Neural progenitor cell (in vitro differentiated cells): Measurements from ENCODE around the gene PRDM16. TPM values are rescaled to one million over a fixed set of nuclear protein-coding genes. Genes with fewer than 3 reads are reported as not detected.

Experiments used
- DNase-seq: peaks from one replicate; pipeline ENCODE4 v3.0.0-alpha.2; 2016; ENCODE audit warnings: low spot score
- H2AFZ ChIP-seq: fragments of 200-600 bp; sonication (generic); replicated peaks from 2 replicates; pipeline ENCODE4 v1.6.1; 2016; ENCODE audit warnings: antibody characterized with exemption
- H3F3A ChIP-seq: fragments of 200-600 bp; sonication (generic); 2 replicates; pipeline ENCODE4 v1.6.1; 2016; ENCODE audit warnings: antibody characterized with exemption, low read depth
- H3K27ac ChIP-seq: fragments of 200-600 bp; sonication (generic); 2 replicates; pipeline ENCODE4 v1.5.1; 2016; ENCODE audit warnings: mild to moderate bottlenecking
- H3K27me3 ChIP-seq: fragments of 200-600 bp; sonication (generic); 2 replicates; pipeline ENCODE4 v1.6.1; 2016; ENCODE audit warnings: mild to moderate bottlenecking, moderate library complexity
- H3K36me3 ChIP-seq: fragments of 200-600 bp; sonication (generic); 2 replicates; pipeline ENCODE4 v1.5.1; 2016
- H3K4me1 ChIP-seq: fragments of 200-600 bp; sonication (generic); 2 replicates; pipeline ENCODE4 v1.6.1; 2016; ENCODE audit warnings: mixed run types
- H3K4me2 ChIP-seq: fragments of 200-600 bp; sonication (generic); 2 replicates; pipeline ENCODE4 v1.6.1; 2016
- H3K4me3 ChIP-seq: fragments of 200-600 bp; sonication (generic); 2 replicates; pipeline ENCODE4 v1.5.1; 2016
- H3K79me2 ChIP-seq: fragments of 200-600 bp; sonication (generic); 2 replicates; pipeline ENCODE4 v1.6.1; 2016; ENCODE audit warnings: low read depth
- H3K9ac ChIP-seq: fragments of 200-600 bp; sonication (generic); 2 replicates; pipeline ENCODE4 v1.6.1; 2016
- H3K9me3 ChIP-seq: fragments of 200-600 bp; sonication (generic); 2 replicates; pipeline ENCODE4 v1.5.1; 2016; ENCODE audit warnings: low read depth
- H4K20me1 ChIP-seq: fragments of 200-600 bp; sonication (generic); 2 replicates; pipeline ENCODE4 v1.6.1; 2016; ENCODE audit warnings: low read depth
- H3K27ac Mint-ChIP-seq: 3 replicates; pipeline ENCODE4 v1.8.0; 2021; ENCODE audit warnings: mixed read lengths
- H3K27me3 Mint-ChIP-seq: 2 replicates; pipeline ENCODE4 v1.8.0; 2022; ENCODE audit warnings: low read depth, mild to moderate bottlenecking, inconsistent platforms, moderate library complexity, mixed read lengths; ENCODE audit not compliant: insufficient read depth
- H3K36me3 Mint-ChIP-seq: 3 replicates; pipeline ENCODE4 v1.8.0; 2021; ENCODE audit warnings: mixed read lengths
- H3K4me1 Mint-ChIP-seq: 3 replicates; pipeline ENCODE4 v1.8.0; 2021; ENCODE audit warnings: mixed read lengths
- H3K4me3 Mint-ChIP-seq: 3 replicates; pipeline ENCODE4 v1.8.0; 2021; ENCODE audit warnings: mild to moderate bottlenecking, moderate library complexity, mixed read lengths
- H3K9me3 Mint-ChIP-seq: 3 replicates; pipeline ENCODE4 v1.8.0; 2020; ENCODE audit warnings: mixed read lengths
- EZH2 ChIP-seq: fragments of 200-600 bp; sonication (generic); IDR thresholded peaks from 2 replicates; pipeline ENCODE4 v1.6.1; 2017; ENCODE audit warnings: antibody characterized with exemption, mild to moderate bottlenecking, moderate library complexity
- EZH2phosphoT487 ChIP-seq: fragments of 200-600 bp; sonication (generic); IDR thresholded peaks from 2 replicates; pipeline ENCODE4 v1.6.1; 2017; ENCODE audit warnings: antibody characterized with exemption
- total RNA-seq: library from RNA; depleted of rRNA; stranded (reverse); fragments of >200 nt; gene quantifications from 2 replicates; pipeline ENCODE4 v1.2.3, GENCODE V29; 2015; ENCODE audit warnings: low replicate concordance
- TF ChIP-seq, protein P1 (sequence below): fragments of 200-600 bp; sonication (generic); IDR thresholded peaks from 2 replicates; pipeline ENCODE4 v1.5.1; 2017; ENCODE audit warnings: antibody characterized with exemption, mild to moderate bottlenecking

Gene PRDM16
- total RNA-seq, 1 donor from 2014 or later: 1.9 TPM

DNA sequence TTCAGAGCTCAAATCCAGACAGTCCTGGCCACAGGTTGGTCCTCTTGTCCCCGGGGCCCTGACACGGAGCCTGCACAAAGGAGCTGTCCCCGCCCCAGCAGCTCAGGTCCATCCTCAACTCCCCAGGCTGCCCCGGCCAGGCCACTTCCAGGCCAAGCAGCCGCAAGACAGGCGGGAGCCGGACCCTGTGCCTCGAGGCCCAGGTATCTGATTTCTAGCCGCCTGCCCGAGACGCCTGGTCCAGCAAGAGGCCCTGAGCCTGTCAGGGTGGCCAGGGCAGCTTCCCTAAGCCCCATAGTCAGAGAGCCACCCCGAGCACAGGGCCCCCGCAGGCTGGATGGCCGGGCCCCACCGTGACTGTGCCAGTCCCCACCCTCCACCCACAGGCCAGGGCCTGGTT is 165.3 kb downstream of the PRDM16 start:
- peaks cover 13% of the 10 kb centered on the region for H3K4me1 ChIP-seq
- H3K27me3 ChIP-seq: no peaks in the 10 kb centered on the region
- no peaks in the 10 kb centered on the region for H3K9me3 Mint-ChIP-seq
- H4K20me1 ChIP-seq: no peaks in the 10 kb centered on the region
- DNase-seq: no peak
- H3K4me1 Mint-ChIP-seq: peaks cover 31% of the 10 kb centered on the region
- H3K9ac ChIP-seq: no peak overlapping the region
- H3F3A ChIP-seq: no peaks in the 10 kb centered on the region
- H3K9me3 ChIP-seq: no peaks in the 10 kb centered on the region
- H3K4me3 Mint-ChIP-seq: no peak overlapping the region
- no peak overlapping the region for H3K4me2 ChIP-seq
- H3K36me3 ChIP-seq: no peaks in the 10 kb centered on the region
- H2AFZ ChIP-seq: no peak overlapping the region
- no peaks in the 10 kb centered on the region for H3K36me3 Mint-ChIP-seq
- H3K27ac ChIP-seq: no peak overlapping the region
- H3K27ac Mint-ChIP-seq: no peak overlapping the region
- TF ChIP-seq EZH2 (no peak), EZH2phosphoT487 (no peak)
- TF ChIP-seq, protein P1, sequence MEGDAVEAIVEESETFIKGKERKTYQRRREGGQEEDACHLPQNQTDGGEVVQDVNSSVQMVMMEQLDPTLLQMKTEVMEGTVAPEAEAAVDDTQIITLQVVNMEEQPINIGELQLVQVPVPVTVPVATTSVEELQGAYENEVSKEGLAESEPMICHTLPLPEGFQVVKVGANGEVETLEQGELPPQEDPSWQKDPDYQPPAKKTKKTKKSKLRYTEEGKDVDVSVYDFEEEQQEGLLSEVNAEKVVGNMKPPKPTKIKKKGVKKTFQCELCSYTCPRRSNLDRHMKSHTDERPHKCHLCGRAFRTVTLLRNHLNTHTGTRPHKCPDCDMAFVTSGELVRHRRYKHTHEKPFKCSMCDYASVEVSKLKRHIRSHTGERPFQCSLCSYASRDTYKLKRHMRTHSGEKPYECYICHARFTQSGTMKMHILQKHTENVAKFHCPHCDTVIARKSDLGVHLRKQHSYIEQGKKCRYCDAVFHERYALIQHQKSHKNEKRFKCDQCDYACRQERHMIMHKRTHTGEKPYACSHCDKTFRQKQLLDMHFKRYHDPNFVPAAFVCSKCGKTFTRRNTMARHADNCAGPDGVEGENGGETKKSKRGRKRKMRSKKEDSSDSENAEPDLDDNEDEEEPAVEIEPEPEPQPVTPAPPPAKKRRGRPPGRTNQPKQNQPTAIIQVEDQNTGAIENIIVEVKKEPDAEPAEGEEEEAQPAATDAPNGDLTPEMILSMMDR: no peak
- no peaks in the 10 kb centered on the region for H3K79me2 ChIP-seq
- peaks cover 8% of the 10 kb centered on the region for H3K27me3 Mint-ChIP-seq
- H3K4me3 ChIP-seq: no peak overlapping the region

DNA sequence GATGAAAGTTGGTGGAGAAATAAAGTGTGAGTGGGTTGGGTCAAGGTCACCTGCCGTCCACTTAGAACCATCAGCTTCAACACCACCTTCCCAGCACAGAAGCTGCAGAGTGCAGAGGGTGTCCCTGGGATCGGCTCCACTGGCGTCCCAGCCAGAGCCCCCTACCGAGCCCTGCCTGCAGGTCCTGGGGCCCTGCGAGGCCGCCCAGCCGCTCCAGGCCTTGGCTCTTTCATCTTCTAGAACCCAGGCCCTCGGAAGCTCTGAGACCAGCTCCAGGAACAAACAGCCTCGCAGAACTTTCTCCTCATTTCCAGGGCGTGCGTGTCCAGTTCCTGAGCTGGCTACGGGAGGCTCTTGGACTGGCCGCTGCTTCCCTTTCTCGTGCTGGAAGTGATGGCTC is 166.0 kb downstream of the PRDM16 start:
- H3K36me3 ChIP-seq: no peaks in the 10 kb centered on the region
- H3K4me3 Mint-ChIP-seq: no peak overlapping the region
- no peak overlapping the region for H3K9ac ChIP-seq
- H3K36me3 Mint-ChIP-seq: no peaks in the 10 kb centered on the region
- H3K27me3 ChIP-seq: no peaks in the 10 kb centered on the region
- no peak overlapping the region for H3K4me2 ChIP-seq
- peaks cover 28% of the 10 kb centered on the region for H3K4me1 Mint-ChIP-seq
- no peak overlapping the region for H3K27ac ChIP-seq
- no peak overlapping the region for H2AFZ ChIP-seq
- TF ChIP-seq EZH2 (no peak), EZH2phosphoT487 (no peak)
- no peak overlapping the region for H3K4me3 ChIP-seq
- no peaks in the 10 kb centered on the region for H3K79me2 ChIP-seq
- H3K27me3 Mint-ChIP-seq: peaks cover 8% of the 10 kb centered on the region
- H3K4me1 ChIP-seq: peaks cover 13% of the 10 kb centered on the region
- H3F3A ChIP-seq: no peaks in the 10 kb centered on the region
- no peaks in the 10 kb centered on the region for H3K9me3 Mint-ChIP-seq
- no peak overlapping the region for H3K27ac Mint-ChIP-seq
- H4K20me1 ChIP-seq: no peaks in the 10 kb centered on the region
- no peaks in the 10 kb centered on the region for H3K9me3 ChIP-seq
- no peak for DNase-seq

DNA sequence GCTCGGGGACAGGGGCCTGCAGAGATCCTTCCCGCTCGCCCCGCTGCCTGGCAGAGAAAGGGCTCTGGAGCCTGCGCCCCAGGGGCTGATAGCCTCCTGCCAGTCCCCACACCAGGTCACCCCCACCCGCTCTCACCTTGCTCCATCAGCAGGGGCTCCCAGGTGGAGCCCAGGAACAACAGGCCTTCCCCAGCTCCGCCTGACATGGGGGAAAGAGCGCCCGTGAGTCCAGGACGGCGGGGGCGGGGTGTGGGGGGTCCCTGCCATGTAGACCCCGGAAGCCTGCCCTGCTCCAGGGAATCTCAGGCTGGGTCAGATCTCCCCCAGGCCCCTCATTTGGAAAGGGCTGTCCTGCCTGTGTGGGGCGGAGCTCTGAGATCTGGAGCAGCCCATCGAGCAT is 166.5 kb downstream of the PRDM16 start:
- Mint-ChIP-seq H3K4me3 (no peak overlapping the region), H3K36me3 (no peaks in the 10 kb centered on the region), H3K27ac (no peak overlapping the region), H3K9me3 (no peaks in the 10 kb centered on the region), H3K27me3 (peaks cover 8% of the 10 kb centered on the region), H3K4me1 (peaks cover 28% of the 10 kb centered on the region)
- H3K9ac ChIP-seq: no peak overlapping the region
- no peaks in the 10 kb centered on the region for H3K79me2 ChIP-seq
- H3K36me3 ChIP-seq: no peaks in the 10 kb centered on the region
- peaks cover 13% of the 10 kb centered on the region for H3K4me1 ChIP-seq
- no peak overlapping the region for H3K4me2 ChIP-seq
- no peaks in the 10 kb centered on the region for H3K9me3 ChIP-seq
- no peak for DNase-seq
- no peak overlapping the region for H3K4me3 ChIP-seq
- H2AFZ ChIP-seq: no peak overlapping the region
- H3F3A ChIP-seq: no peaks in the 10 kb centered on the region
- no peak overlapping the region for H3K27ac ChIP-seq
- no peaks in the 10 kb centered on the region for H4K20me1 ChIP-seq
- TF ChIP-seq EZH2 (no peak), EZH2phosphoT487 (no peak)
- no peaks in the 10 kb centered on the region for H3K27me3 ChIP-seq

DNA sequence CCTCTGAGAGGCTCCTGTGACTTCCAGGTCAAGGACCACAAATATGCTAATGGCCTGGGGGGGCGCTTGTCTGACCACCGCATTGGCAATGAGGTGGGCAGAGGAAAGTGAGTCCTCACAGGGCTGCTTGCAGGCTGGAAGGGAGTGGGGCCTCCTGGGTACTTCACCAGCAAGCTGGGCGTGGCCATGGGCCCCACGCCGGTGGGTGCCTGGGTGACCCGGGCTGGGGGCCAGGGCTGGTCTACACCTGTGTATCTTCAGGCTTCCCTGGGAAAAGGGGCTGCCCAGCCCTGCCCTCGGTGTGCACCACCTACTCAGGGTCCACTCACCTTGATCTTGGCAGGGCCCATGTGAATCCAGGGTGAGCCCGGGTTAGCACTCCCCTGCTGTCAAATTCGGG is 167.4 kb downstream of the PRDM16 start:
- no peak overlapping the region for H2AFZ ChIP-seq
- H3K27me3 ChIP-seq: no peaks in the 10 kb centered on the region
- Mint-ChIP-seq H3K4me1 (peaks cover 22% of the 10 kb centered on the region), H3K4me3 (no peak overlapping the region), H3K36me3 (no peaks in the 10 kb centered on the region), H3K27ac (no peak overlapping the region), H3K9me3 (no peaks in the 10 kb centered on the region), H3K27me3 (peaks cover 7% of the 10 kb centered on the region)
- H4K20me1 ChIP-seq: no peaks in the 10 kb centered on the region
- DNase-seq: no peak
- H3K9me3 ChIP-seq: no peaks in the 10 kb centered on the region
- H3K36me3 ChIP-seq: no peaks in the 10 kb centered on the region
- H3K4me2 ChIP-seq: no peak overlapping the region
- no peak overlapping the region for H3K27ac ChIP-seq
- H3K79me2 ChIP-seq: no peaks in the 10 kb centered on the region
- peaks cover 12% of the 10 kb centered on the region for H3K4me1 ChIP-seq
- no peak overlapping the region for H3K9ac ChIP-seq
- TF ChIP-seq, protein P1: no peak
- no peak for TF ChIP-seq EZH2
- TF ChIP-seq EZH2phosphoT487: no peak
- no peaks in the 10 kb centered on the region for H3F3A ChIP-seq
- H3K4me3 ChIP-seq: no peak overlapping the region
